HepG2 (cell line): ENCODE measurements around the gene AHCYL2. TPM values are rescaled to one million over a fixed set of nuclear protein-coding genes. Genes with fewer than 3 reads are reported as not detected.
A peak's percentile ranks its signal among the peaks of the same experiment; 100 is the strongest.

ENCODE experiments used
- ARNT2 ChIP-seq: sonication (generic); formaldehyde crosslinking; IDR thresholded peaks from 2 replicates; pipeline ENCODE4 v1.8.0; 2022; ENCODE audit warnings: mild to moderate bottlenecking, low read depth, missing genetic modification reagents, moderate library complexity
- KMT2B ChIP-seq: IDR thresholded peaks from 2 replicates; pipeline ENCODE4 v1.6.1; 2016; ENCODE audit warnings: missing genetic modification reagents, missing compliant biosample characterization
- NAIF1 ChIP-seq: sonication (generic); formaldehyde crosslinking; IDR thresholded peaks from 2 replicates; pipeline ENCODE4 v1.5.0; 2020; ENCODE audit warnings: mild to moderate bottlenecking, missing genetic modification reagents, borderline replicate concordance
- NRL ChIP-seq: sonication (generic); formaldehyde crosslinking; IDR thresholded peaks from 2 replicates; pipeline ENCODE4 v1.5.0; 2020; ENCODE audit warnings: missing genetic modification reagents, mild to moderate bottlenecking, moderate library complexity, borderline replicate concordance
- SAP130 ChIP-seq: IDR thresholded peaks from 2 replicates; pipeline ENCODE4 v1.6.1; 2016; ENCODE audit warnings: low read depth
- SPEN ChIP-seq: sonication (generic); formaldehyde crosslinking; IDR thresholded peaks from 2 replicates; pipeline ENCODE4 v1.5.1; 2020; ENCODE audit warnings: low read depth, mild to moderate bottlenecking, missing genetic modification reagents
- ZFP90 ChIP-seq: sonication (generic); formaldehyde crosslinking; IDR thresholded peaks from 2 replicates; pipeline ENCODE4 v1.8.0; 2022; ENCODE audit warnings: missing genetic modification reagents, mild to moderate bottlenecking, inconsistent platforms, borderline replicate concordance
- ZNF484 ChIP-seq: sonication (generic); formaldehyde crosslinking; IDR thresholded peaks from 2 replicates; pipeline ENCODE4 v1.5.1; 2020; ENCODE audit warnings: mild to moderate bottlenecking, low read depth, missing genetic modification reagents, borderline replicate concordance
- ZNF776 ChIP-seq: sonication (generic); formaldehyde crosslinking; IDR thresholded peaks from 2 replicates; pipeline ENCODE4 v1.4.0; 2020; ENCODE audit warnings: mild to moderate bottlenecking, missing genetic modification reagents
- ZNF879 ChIP-seq: sonication (generic); formaldehyde crosslinking; IDR thresholded peaks from 2 replicates; pipeline ENCODE4 v1.8.1; 2023; ENCODE audit warnings: missing genetic modification reagents
- polyA plus RNA-seq, 8 experiments: library from polyadenylated mRNA; depleted of rRNA in 3 of 8; stranded (reverse) in 7 of 8; unstranded in 1 of 8; fragments of >200 nt; fragmentation: Illumina TruSeq in 4 of 8; extraction: Trizol in 4 of 8; gene quantifications; 2 replicates each; pipeline versions ENCODE4 v1.2.1 to v1.2.3, GENCODE V29; 2011 to 2016; ENCODE audit warnings: low read depth in 4 of 8, missing spikeins in 1 of 8, mixed read lengths in 1 of 8; ENCODE audit not compliant: insufficient read depth in 1 of 8
- total RNA-seq, 5 experiments: library from RNA; depleted of rRNA; stranded (reverse); fragments of >200 nt; fragmentation: Illumina TruSeq; extraction: Trizol; gene quantifications; 2 replicates each; pipeline ENCODE4 v1.2.3, GENCODE V29; 2016; ENCODE audit warnings: low read depth in 1 of 5
- TF ChIP-seq, protein P1 (sequence below): sonication (generic); formaldehyde crosslinking; IDR thresholded peaks from 2 replicates; pipeline ENCODE4 v1.4.0; 2020; ENCODE audit warnings: missing genetic modification reagents
- TF ChIP-seq, protein P2 (sequence below), 2 experiments: sonication (generic) in 1 of 2; formaldehyde crosslinking in 1 of 2; IDR thresholded peaks; 2 replicates each; pipeline versions ENCODE4 v1.4.0 to v1.6.1; 2016 to 2020; ENCODE audit warnings: borderline replicate concordance in 1 of 2, low read depth in 1 of 2, mild to moderate bottlenecking in 1 of 2, missing genetic modification reagents in 1 of 2
- TF ChIP-seq, protein P3 (sequence below): sonication (generic); formaldehyde crosslinking; conservative IDR thresholded peaks from 2 replicates; pipeline ENCODE4 v1.8.0; 2022; ENCODE audit warnings: low read depth, missing genetic modification reagents
- TF ChIP-seq, protein P4 (sequence below): IDR thresholded peaks from 2 replicates; pipeline ENCODE4 v1.6.1; 2016; ENCODE audit warnings: missing compliant biosample characterization, missing genetic modification reagents, borderline replicate concordance
- TF ChIP-seq, protein P5 (sequence below): sonication (generic); formaldehyde crosslinking; conservative IDR thresholded peaks from 2 replicates; pipeline ENCODE4 v1.4.0; 2020; ENCODE audit warnings: missing genetic modification reagents
- TF ChIP-seq, protein P6 (sequence below): sonication (generic); formaldehyde crosslinking; IDR thresholded peaks from 2 replicates; pipeline ENCODE4 v1.4.0; 2020; ENCODE audit warnings: missing genetic modification reagents, low read depth, mild to moderate bottlenecking, borderline replicate concordance

Gene AHCYL2
- total and polyA plus RNA-seq, 2 of the 13 experiments (the other 11 are each of a cell fraction or from before 2014, with no cell fraction given), result 9.5 to 14.7 TPM

DNA sequence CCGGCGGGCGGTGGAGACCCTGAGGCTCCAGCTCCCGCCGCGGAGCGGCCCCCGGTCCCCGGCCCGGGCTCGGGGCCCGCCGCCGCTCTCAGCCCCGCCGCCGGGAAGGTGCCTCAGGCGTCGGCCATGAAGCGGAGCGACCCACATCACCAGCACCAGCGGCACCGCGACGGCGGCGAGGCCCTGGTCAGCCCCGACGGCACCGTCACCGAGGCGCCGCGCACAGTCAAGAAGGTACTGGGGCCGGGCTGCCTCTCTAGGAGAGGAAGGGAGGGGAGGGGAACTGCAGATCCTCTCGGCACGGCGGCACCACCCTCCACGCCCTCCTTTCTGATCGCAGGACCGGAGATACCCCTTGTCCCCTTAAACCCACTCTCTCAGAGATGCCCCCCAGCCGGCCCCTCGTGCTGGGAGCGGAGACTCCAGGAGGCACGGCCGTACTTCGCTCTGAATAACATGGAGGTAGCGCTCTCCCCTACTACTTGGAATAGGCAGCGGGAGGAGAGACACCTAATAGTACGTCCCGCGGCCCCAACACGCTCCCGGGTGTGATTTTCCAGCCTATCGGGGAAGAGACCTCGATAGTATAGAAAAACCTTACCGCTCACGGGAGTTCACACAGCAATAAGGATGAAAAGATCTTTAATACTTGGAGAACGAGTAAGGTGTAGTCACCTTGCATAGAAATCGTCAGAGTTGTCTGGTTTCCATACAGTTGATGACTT lies 538 bp downstream of the AHCYL2 start (continued):
- TF ChIP-seq, protein P1, sequence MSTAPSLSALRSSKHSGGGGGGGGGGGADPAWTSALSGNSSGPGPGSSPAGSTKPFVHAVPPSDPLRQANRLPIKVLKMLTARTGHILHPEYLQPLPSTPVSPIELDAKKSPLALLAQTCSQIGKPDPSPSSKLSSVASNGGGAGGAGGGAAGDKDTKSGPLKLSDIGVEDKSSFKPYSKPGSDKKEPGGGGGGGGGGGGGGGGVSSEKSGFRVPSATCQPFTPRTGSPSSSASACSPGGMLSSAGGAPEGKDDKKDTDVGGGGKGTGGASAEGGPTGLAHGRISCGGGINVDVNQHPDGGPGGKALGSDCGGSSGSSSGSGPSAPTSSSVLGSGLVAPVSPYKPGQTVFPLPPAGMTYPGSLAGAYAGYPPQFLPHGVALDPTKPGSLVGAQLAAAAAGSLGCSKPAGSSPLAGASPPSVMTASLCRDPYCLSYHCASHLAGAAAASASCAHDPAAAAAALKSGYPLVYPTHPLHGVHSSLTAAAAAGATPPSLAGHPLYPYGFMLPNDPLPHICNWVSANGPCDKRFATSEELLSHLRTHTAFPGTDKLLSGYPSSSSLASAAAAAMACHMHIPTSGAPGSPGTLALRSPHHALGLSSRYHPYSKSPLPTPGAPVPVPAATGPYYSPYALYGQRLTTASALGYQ (CRISPR knock-in tag), result no peak
- TF ChIP-seq SAP130 (CRISPR knock-in tag) (peak; percentile 46; the same call in 1 of the 2 replicates), NRL (CRISPR knock-in tag) (peak; percentile 80; the same call in 1 of the 2 replicates), ZFP90 (CRISPR knock-in tag) (0 out of 2 replicates have a peak, but pooled peaks have one; percentile 48), KMT2B (CRISPR knock-in tag) (no peak; the same call in 1 of the 2 replicates), NAIF1 (CRISPR knock-in tag) (0 out of 2 replicates have a peak, but pooled peaks have one; percentile 15), ZNF879 (CRISPR knock-in tag) (no peak), ARNT2 (CRISPR knock-in tag) (0 out of 2 replicates have a peak, but pooled peaks have one; percentile 7), ZNF484 (no peak), ZNF776 (CRISPR knock-in tag) (0 out of 2 replicates have a peak, but pooled peaks have one; percentile 19), SPEN (no peak)
- TF ChIP-seq, protein P2, sequence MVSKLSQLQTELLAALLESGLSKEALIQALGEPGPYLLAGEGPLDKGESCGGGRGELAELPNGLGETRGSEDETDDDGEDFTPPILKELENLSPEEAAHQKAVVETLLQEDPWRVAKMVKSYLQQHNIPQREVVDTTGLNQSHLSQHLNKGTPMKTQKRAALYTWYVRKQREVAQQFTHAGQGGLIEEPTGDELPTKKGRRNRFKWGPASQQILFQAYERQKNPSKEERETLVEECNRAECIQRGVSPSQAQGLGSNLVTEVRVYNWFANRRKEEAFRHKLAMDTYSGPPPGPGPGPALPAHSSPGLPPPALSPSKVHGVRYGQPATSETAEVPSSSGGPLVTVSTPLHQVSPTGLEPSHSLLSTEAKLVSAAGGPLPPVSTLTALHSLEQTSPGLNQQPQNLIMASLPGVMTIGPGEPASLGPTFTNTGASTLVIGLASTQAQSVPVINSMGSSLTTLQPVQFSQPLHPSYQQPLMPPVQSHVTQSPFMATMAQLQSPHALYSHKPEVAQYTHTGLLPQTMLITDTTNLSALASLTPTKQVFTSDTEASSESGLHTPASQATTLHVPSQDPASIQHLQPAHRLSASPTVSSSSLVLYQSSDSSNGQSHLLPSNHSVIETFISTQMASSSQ (IDR thresholded peaks at IDR 0.05; ENCODE audit: low read depth), result no peak
- TF ChIP-seq, protein P2 (CRISPR knock-in tag; IDR thresholded peaks at IDR 0.05; ENCODE audit: borderline replicate concordance), result no peak
- TF ChIP-seq, protein P3, sequence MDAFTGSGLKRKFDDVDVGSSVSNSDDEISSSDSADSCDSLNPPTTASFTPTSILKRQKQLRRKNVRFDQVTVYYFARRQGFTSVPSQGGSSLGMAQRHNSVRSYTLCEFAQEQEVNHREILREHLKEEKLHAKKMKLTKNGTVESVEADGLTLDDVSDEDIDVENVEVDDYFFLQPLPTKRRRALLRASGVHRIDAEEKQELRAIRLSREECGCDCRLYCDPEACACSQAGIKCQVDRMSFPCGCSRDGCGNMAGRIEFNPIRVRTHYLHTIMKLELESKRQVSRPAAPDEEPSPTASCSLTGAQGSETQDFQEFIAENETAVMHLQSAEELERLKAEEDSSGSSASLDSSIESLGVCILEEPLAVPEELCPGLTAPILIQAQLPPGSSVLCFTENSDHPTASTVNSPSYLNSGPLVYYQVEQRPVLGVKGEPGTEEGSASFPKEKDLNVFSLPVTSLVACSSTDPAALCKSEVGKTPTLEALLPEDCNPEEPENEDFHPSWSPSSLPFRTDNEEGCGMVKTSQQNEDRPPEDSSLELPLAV, result no peak
- TF ChIP-seq, protein P4, sequence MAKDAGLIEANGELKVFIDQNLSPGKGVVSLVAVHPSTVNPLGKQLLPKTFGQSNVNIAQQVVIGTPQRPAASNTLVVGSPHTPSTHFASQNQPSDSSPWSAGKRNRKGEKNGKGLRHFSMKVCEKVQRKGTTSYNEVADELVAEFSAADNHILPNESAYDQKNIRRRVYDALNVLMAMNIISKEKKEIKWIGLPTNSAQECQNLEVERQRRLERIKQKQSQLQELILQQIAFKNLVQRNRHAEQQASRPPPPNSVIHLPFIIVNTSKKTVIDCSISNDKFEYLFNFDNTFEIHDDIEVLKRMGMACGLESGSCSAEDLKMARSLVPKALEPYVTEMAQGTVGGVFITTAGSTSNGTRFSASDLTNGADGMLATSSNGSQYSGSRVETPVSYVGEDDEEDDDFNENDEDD (CRISPR knock-in tag), result no peak
- TF ChIP-seq, protein P5, sequence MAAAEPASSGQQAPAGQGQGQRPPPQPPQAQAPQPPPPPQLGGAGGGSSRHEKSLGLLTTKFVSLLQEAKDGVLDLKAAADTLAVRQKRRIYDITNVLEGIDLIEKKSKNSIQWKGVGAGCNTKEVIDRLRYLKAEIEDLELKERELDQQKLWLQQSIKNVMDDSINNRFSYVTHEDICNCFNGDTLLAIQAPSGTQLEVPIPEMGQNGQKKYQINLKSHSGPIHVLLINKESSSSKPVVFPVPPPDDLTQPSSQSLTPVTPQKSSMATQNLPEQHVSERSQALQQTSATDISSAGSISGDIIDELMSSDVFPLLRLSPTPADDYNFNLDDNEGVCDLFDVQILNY, result no peak
- TF ChIP-seq, protein P6, sequence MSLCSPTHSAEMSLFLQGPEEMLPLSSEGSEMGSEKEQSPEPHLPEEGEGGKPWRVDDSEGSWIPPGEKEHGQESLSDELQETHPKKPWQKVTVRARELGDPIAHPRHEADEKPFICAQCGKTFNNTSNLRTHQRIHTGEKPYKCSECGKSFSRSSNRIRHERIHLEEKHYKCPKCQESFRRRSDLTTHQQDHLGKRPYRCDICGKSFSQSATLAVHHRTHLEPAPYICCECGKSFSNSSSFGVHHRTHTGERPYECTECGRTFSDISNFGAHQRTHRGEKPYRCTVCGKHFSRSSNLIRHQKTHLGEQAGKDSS (CRISPR knock-in tag), result no peak
